HFF-Myc (cell line): ENCODE data around the gene METTL23.

Experiments
- DNase-seq: peaks from one replicate; pipeline ENCODE4 v3.0.0-alpha.2; 2011; ENCODE audit warnings: low read depth; ENCODE audit errors: extremely low read depth
- H3K4me3 ChIP-seq: replicated peaks from 2 replicates; pipeline ENCODE4 v1.5.1; 2011; ENCODE audit warnings: low read depth, mild to moderate bottlenecking, control low read depth, low read length
- TF ChIP-seq, protein P1 (sequence below): IDR thresholded peaks from 2 replicates; pipeline ENCODE4 v1.5.1; 2012; ENCODE audit warnings: mild to moderate bottlenecking, low read depth, low read length, control low read depth; ENCODE audit errors: missing control alignments

The METTL23 gene

DNA sequence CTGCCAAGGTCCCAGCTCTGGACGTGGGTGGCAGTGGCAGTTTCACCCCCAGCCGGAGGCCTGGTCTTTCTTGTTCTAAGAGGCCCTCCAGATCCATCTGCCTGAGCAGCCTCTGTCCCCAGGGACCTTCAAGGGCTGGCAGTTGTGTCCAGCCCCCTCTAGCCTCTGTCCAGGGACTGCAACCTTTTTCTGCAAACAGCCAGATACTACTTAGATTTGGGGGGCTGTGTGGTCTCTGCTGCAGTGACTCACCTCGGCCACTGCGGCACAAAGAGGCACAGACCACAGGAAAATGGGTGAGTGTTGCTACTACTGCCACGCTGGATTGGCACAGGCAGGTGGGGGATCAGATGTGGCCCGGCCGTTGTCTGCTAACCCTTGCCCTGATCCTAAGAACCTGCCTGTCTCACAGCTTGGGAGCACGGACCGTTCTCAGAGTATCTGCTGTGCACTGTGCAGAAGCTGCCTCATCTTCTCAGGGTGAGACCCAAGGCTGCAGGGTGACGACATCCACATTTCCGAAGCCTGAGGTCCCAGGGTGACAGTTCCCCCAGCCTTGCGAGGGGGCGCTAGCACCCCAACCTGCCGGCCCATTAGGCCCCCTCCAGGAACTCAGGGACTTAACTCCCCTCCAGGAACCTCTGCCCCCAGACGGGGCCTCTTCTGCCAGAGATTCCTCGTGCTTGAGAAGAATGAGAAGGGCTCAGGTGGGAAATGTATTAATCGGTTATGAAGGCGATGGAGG, 43.5 kb upstream of the METTL23 start:
- no peak for DNase-seq
- no peak overlapping the region for H3K4me3 ChIP-seq
- TF ChIP-seq, protein P1, sequence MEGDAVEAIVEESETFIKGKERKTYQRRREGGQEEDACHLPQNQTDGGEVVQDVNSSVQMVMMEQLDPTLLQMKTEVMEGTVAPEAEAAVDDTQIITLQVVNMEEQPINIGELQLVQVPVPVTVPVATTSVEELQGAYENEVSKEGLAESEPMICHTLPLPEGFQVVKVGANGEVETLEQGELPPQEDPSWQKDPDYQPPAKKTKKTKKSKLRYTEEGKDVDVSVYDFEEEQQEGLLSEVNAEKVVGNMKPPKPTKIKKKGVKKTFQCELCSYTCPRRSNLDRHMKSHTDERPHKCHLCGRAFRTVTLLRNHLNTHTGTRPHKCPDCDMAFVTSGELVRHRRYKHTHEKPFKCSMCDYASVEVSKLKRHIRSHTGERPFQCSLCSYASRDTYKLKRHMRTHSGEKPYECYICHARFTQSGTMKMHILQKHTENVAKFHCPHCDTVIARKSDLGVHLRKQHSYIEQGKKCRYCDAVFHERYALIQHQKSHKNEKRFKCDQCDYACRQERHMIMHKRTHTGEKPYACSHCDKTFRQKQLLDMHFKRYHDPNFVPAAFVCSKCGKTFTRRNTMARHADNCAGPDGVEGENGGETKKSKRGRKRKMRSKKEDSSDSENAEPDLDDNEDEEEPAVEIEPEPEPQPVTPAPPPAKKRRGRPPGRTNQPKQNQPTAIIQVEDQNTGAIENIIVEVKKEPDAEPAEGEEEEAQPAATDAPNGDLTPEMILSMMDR: no peak

DNA sequence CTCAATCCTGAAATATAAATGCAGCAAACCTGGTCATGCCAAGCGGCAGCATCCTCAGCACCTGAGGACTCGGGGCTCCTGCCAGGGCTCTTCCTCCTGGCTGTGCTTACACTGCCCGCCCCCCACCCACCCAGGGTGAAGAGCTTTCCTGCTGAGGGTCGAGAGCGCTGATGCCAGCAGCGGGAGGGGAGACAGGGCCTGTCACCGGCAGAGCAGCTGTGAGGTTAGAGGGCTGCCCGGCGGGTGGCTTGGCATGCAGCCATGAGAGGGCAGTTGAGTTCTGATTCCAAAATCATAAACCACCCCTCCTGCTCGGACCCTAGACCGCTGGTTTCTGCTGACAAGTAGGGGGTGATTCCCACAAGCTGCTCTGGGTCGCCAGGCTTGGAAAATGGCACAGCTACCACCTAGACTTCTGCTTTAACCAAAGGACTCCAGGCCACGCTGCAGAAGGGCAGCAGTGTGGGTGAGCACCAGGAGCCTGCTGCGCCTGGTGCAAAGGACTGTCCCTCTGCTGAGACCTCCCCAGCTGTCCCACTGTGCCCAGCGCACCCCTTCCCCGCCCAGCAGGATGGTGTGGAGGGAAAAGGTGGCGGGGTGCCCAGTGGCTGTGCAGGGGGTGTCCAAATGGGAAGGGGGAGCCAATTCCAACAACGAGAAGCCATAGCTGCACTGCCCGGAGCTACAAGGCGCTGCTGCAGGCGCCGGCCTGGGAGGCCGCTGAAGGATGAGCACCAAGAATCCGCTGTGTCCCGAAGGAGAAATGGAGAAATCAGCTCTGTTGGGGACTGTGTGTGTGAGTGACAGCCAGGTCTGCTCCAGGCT, 42.5 kb upstream of the METTL23 start:
- DNase-seq: no peak
- TF ChIP-seq, protein P1: no peak
- no peak overlapping the region for H3K4me3 ChIP-seq

DNA sequence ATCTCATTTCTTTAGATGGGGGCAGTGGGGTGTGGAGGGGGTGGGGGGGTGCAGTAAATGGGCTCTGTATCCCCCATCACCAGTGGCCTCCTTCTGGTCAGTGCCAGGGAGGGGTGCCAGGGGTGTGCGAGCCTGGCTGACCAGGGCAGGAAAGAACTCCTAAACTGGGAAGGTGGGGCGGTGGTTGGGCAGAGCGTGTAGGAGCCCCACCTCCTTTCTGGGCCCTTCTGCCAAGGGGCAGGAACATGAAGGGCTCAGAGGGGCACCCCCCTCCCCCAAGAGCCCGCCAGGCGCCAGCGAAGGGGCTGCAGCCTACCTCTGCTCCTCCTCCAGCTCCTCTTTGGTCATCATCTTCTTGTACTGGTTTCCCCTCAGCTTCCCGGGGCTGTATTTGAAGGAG, 41.9 kb upstream of the METTL23 start:
- H3K4me3 ChIP-seq: no peak overlapping the region
- TF ChIP-seq, protein P1: no peak

DNA sequence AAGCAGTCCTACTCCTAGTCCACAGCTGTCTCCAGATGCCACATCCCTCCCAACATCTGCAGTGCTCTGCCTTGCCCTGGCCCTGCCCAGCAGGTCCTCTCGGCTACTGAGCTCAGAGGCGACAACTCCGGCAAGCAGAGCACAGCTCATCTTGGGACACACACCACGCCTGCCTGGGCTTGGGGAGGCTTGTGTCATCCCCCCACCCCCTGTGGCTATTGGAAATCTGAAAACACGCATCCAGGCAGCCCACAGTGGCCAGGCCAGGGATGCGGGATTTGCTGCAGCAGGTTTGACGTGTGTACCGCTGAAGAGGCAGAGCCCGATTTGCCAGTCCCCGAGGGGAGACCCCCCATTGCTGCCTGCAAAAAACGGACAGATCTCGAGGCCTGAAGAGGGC, 41.3 kb upstream of the METTL23 start:
- no peak for DNase-seq
- TF ChIP-seq, protein P1: no peak
- no peak overlapping the region for H3K4me3 ChIP-seq

More for the DNA sequence above, 41.9 kb upstream of the METTL23 start:
- no peak for DNase-seq

DNA sequence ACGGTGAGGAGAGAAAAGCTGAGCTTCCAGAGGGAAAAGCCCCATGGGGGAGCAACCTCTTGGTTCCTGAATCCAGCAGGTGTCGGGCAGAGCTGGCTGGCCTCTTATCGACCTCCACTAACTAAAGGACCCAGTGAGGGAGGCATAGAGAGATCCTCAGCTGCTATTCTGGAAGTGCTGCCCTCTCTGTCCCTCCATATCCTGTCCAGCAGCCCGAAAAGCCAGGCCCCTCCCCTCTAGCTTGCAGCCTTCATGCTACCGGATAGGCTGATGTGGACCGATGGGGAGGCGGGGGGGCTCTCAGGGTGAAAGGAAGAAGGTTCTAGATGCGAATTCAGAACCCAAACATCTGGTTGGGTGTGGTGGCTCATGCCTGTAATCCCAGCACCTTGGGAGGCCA, 40.8 kb upstream of the METTL23 start:
- no peak overlapping the region for H3K4me3 ChIP-seq
- TF ChIP-seq, protein P1: no peak
- DNase-seq: no peak

DNA sequence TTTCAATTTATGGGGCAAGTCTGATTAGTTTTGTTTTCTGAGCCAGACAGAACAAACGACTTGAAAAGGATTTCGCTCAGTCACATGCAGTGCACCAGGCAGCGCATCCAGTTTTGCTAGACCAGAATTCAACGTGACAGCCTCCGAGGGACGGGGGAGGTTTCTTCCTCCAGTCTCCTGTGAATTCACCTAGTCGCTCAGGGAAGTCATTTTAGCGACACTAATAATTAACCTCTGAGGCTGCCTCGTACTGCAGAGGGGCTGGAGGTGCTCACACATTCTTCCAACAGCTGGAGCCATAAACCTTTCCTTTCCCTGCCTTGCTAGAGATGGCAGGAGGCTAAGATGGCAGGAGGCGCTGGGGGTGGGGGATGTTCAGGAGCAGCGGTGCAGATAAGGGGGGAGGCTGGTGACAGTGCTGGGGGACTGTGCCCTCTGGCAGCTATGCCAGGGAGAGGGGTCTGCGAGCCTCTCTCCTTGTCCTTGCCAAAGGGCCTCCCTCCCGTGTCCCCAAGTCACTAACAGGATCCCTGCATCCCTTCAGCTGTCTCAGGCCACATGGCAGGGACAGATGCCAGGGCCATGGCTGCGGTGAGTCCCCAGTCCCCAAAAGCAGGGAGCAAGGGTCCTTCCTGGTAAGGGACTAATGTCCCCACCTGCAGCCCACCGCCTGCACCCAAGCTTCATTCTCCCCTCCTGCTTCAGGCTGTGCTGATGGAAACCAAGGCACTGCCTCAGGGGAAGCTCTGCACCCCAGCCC, 39.9 kb upstream of the METTL23 start:
- TF ChIP-seq, protein P1: no peak
- no peak overlapping the region for H3K4me3 ChIP-seq
- DNase-seq: no peak
